Fibroblast of mammary gland (primary cell): ENCODE data around the gene PDE3A.

Experiments used
- DNase-seq: peaks from one replicate; pipeline ENCODE4 v3.0.0-alpha.2; 2010; ENCODE audit warnings: low read depth
- H3K4me3 ChIP-seq: 2 replicates; pipeline ENCODE4 v1.5.1; 2011; ENCODE audit warnings: low read depth, mild to moderate bottlenecking, low read length, moderate library complexity; ENCODE audit not compliant: control insufficient read depth
- CTCF ChIP-seq: conservative IDR thresholded peaks from 2 replicates; pipeline ENCODE4 v1.5.1; 2011; ENCODE audit warnings: low read depth, low read length, inconsistent platforms; ENCODE audit not compliant: control insufficient read depth, insufficient read depth

Gene PDE3A

GRCh38 chr12:20477672-20478071 lies 109.3 kb downstream of the PDE3A start:
- H3K4me3 ChIP-seq: no peak overlapping the region
- no peak for TF ChIP-seq CTCF
- DNase-seq: no peak

- no peak for DNase-seq
- TF ChIP-seq CTCF: no peak
- no peak overlapping the region for H3K4me3 ChIP-seq
Observed at GRCh38 chr12:20482491-20483054, 114.2 kb downstream of the PDE3A start.

DNA sequence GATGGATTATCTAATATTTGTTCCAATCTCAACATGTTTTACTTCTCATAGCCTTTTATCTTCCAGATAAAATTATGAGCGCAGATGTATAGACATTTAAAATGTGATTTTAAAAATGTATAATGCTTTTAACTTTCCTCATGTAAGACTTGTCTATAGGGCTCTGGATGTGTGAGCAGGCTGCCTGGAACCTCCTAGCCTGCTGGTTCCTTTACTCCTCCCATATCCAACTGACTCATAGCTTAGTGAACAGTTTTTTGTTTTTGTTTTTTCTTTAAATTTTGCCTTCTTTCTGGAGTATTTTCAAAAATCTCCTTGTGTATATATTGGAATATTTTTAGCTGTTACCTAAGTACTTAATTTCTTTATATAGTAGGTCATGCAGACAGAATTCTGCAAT lies 115.4 kb downstream of the PDE3A start:
- peak; percentile 68 for DNase-seq
- TF ChIP-seq CTCF: no peak
- H3K4me3 ChIP-seq: no peak overlapping the region

DNA sequence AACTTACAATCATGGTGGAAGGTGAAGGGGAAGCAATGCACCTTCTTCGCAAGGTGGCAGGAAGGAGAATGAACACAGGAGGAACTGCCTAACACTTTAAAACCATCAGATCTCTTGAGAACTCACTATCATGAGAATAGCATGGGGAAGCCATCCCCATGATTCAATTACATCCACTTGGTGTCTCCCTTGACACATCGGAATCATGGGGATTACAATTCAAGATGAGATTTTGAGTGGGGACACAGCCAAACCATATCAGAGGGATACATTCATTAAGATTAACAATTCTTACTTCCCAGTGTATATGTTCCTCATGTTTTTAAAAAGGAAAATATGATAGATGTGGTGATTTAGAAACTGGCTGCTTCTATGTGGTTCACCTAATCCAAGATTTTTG lies 117.9 kb downstream of the PDE3A start:
- DNase-seq: peak; percentile 51
- peak; percentile 13 for TF ChIP-seq CTCF
- no peak overlapping the region for H3K4me3 ChIP-seq

GRCh38 chr12:20487519-20487918 lies 119.2 kb downstream of the PDE3A start:
- peak; percentile 38 for DNase-seq
- no peak for TF ChIP-seq CTCF
- no peak overlapping the region for H3K4me3 ChIP-seq

DNA sequence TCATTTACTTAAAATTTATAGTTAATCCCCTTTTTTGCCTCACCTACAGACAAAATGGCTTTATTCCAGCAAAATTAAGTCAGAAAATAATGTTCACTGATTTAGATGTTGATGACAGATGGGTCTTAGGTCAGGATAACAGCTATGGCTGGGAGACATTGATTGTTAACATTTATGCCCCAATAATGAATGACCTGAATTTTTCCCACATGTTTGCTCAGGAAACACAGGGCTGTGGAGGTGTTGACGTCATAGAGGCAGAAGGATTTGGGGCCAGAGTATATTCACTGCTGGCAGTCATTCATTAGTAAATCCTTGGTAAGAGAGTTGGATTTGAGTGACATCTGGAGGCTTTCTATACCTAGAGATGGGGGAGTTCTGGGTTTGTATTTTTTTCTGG lies 121.3 kb downstream of the PDE3A start:
- TF ChIP-seq CTCF: no peak
- no peak overlapping the region for H3K4me3 ChIP-seq
- DNase-seq: peak; percentile 67

- H3K4me3 ChIP-seq: no peak overlapping the region
- TF ChIP-seq CTCF: no peak
- DNase-seq: peak; percentile 38
Observed at GRCh38 chr12:20490213-20490612, 121.9 kb downstream of the PDE3A start.
